ENCODE results near the gene NMT2. TPM values are rescaled to one million over a fixed set of nuclear protein-coding genes. Genes with fewer than 3 reads are reported as not detected.

The NMT2 gene
- total RNA-seq, 6 experiments from 2014 or later: 18.1 to 34.5 (median 30.8) TPM

DNA sequence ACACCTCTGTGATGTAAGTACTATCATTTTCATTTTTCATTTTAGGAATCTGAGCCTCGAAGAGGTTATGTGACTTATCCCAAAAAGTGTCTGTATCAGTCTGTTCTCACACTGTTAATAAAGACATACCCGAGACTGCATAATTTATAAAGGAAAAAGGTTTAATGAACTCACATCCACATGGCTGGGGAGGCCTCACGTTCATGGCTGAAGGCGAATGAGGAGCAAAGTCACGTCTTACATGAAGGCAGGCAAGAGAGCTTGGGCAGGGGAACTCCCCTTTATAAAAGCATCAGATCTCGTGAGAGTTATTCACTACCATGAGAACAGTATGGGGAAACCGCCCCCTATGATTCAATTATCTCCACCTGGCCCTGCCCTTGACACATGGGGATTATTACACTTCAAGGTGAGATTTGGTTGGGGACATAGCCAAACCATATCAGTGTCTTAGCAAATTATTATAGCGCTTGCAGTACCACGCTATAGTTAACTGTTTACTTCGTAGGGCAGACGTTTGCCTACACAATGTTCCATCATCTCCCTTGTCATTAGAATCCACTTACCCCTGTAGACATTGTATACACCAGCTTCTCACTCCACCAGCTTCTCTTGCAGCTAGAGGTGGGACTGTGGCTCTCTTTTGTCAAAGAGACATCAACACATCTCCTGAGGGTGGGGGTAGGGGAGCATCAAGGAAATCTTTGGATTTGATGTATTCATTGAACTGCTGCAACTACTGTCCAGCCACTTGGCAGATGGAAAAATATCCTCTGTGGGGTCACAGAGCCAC is 15.4 kb upstream of the NMT2 start:
- Histone ChIP-seq H3K36me3 (no peaks in the 10 kb centered on the region), H3K9me3 (no peaks in the 10 kb centered on the region), H3K4me1 (peaks cover 0 to 16% (median 0%) of the 10 kb centered on the region in 4 donors), H3K27me3 (no peaks in the 10 kb centered on the region), H3K27ac (no peak overlapping the region), H3K4me3 (no peak overlapping the region)
- WGBS (ENCODE audit: insufficient coverage, low coverage, low lambda C conversion rate, missing lambda C conversion rate): 75% methylated on average over 9 of the region's 11 CpGs
- intact Hi-C loops (cut with DNase I): no loop called here
- ATAC-seq (no peak), DNase-seq (no peak)
- TF ChIP-seq POLR2A (IDR thresholded peaks at IDR 0.05): no peak
- TF ChIP-seq, protein P1, sequence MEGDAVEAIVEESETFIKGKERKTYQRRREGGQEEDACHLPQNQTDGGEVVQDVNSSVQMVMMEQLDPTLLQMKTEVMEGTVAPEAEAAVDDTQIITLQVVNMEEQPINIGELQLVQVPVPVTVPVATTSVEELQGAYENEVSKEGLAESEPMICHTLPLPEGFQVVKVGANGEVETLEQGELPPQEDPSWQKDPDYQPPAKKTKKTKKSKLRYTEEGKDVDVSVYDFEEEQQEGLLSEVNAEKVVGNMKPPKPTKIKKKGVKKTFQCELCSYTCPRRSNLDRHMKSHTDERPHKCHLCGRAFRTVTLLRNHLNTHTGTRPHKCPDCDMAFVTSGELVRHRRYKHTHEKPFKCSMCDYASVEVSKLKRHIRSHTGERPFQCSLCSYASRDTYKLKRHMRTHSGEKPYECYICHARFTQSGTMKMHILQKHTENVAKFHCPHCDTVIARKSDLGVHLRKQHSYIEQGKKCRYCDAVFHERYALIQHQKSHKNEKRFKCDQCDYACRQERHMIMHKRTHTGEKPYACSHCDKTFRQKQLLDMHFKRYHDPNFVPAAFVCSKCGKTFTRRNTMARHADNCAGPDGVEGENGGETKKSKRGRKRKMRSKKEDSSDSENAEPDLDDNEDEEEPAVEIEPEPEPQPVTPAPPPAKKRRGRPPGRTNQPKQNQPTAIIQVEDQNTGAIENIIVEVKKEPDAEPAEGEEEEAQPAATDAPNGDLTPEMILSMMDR (IDR thresholded peaks at IDR 0.05): no peak

DNA sequence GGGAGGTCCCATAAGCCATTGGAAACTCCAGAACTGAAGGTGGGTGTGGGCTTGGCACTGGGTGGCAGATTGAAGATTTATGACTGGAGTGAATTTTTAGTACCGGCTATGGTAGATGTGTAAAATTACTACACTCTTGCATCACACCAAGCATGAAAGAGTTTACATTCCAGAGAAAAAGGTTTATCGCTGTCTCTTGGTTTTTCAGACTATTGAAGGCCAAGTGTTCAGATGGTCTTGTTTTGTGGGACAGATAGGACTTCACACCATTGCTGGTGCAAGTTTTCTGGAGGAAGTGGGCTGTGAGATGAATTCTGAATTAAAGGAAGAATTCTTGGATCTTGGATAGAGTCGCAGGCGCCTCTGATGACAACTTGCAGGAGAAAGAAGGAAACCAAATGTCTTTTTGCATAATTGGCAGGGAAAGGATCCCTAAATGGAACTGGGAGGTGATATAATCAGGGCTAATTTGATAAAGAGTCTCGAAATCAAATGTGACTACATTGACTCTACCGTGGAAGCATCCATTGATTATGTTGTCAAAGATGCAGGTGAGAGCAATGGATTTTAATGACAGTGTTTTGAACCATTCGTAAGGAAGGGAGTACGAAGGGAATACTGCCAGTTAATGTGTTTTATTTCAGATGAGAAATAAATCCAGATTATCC is 14.2 kb upstream of the NMT2 start:
- no peak for ATAC-seq

GRCh38 chr10:15181576-15182156 is 13.2 kb upstream of the NMT2 start:
- H3K9me3 ChIP-seq: no peaks in the 10 kb centered on the region
- TF ChIP-seq, protein P1 (IDR thresholded peaks at IDR 0.05): no peak
- no peak for TF ChIP-seq POLR2A (IDR thresholded peaks at IDR 0.05)
- H3K4me3 ChIP-seq: no peak overlapping the region
- peak in 3 of 4 donors; percentile 33 to 62 (median 37) for ATAC-seq
- DNase-seq: no peak
- peak overlapping the region in 2 of 3 donors; percentile 27 to 48 for H3K27ac ChIP-seq
- peaks cover 0 to 33% (median 0%) of the 10 kb centered on the region in 4 donors for H3K4me1 ChIP-seq
- intact Hi-C loops (cut with DNase I): no loop called here
- H3K36me3 ChIP-seq: no peaks in the 10 kb centered on the region
- H3K27me3 ChIP-seq: no peaks in the 10 kb centered on the region
- 86% methylated on average over 2 of the region's 2 CpGs for WGBS (ENCODE audit: insufficient coverage, low coverage, low lambda C conversion rate, missing lambda C conversion rate)

More for the DNA sequence above, 14.2 kb upstream of the NMT2 start:
- TF ChIP-seq, protein P1 (IDR thresholded peaks at IDR 0.05): no peak
- no peak for TF ChIP-seq POLR2A (IDR thresholded peaks at IDR 0.05)
- intact Hi-C loops (cut with DNase I): no loop called here
- DNase-seq: no peak
- WGBS (ENCODE audit: insufficient coverage, low coverage, low lambda C conversion rate, missing lambda C conversion rate): 73% methylated on average over 8 of the region's 8 CpGs
- Histone ChIP-seq H3K27me3 (no peaks in the 10 kb centered on the region), H3K27ac (no peak overlapping the region), H3K36me3 (no peaks in the 10 kb centered on the region), H3K9me3 (no peaks in the 10 kb centered on the region), H3K4me3 (no peak overlapping the region), H3K4me1 (peaks cover 0 to 24% (median 0%) of the 10 kb centered on the region in 4 donors)

- intact Hi-C loops (cut with DNase I): no loop called here
- peak in 3 of 4 donors; percentile 65 to 83 (median 76) for ATAC-seq
- H3K4me3 ChIP-seq: no peak overlapping the region
- TF ChIP-seq, protein P1 (IDR thresholded peaks at IDR 0.05): no peak
- TF ChIP-seq POLR2A (IDR thresholded peaks at IDR 0.05): peak; percentile 33
- H3K27me3 ChIP-seq: no peaks in the 10 kb centered on the region
- 59% methylated on average over 5 of the region's 5 CpGs for WGBS (ENCODE audit: insufficient coverage, low coverage, low lambda C conversion rate, missing lambda C conversion rate)
- H3K9me3 ChIP-seq: no peaks in the 10 kb centered on the region
- no peak for DNase-seq
- peak overlapping the region in 2 of 3 donors; percentile 27 to 48 for H3K27ac ChIP-seq
- H3K4me1 ChIP-seq: peaks cover 0 to 37% (median 0%) of the 10 kb centered on the region in 4 donors
- H3K36me3 ChIP-seq: no peaks in the 10 kb centered on the region
Measured at GRCh38 chr10:15180736-15181135, 12.2 kb upstream of the NMT2 start.

Measured in right lobe of liver (tissue), 6 donors.